ENCODE data around the gene TUBAL3. TPM values are rescaled to one million over a fixed set of nuclear protein-coding genes. Genes with fewer than 3 reads are reported as not detected.

TUBAL3 gene
- total and polyA plus RNA-seq, 2 of the 4 experiments (the other 2 are of a cell fraction): not detected

DNA sequence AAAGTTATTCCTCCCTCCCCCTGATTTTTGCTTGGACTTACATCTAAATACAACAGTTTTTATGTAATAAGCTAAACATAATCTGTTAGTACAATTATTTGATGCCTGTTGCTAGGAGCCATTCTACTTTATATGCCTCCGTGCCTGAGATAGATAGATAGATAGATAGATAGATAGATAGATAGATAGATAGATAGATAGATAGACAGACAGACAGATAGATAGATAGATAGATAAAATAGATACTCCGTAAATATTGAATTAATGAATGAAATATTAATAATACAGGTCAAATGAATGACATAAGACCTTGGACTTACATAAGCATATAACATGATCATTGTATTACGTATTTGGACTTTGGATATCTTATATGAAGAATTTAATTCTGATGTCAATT, 30.7 kb upstream of the TUBAL3 start:
- no peak overlapping the region for H3K23ac ChIP-seq (ENCODE audit: low read depth, low read length)
- DNase-seq: no peak
- POLR2A ChIA-PET (ENCODE audit: unreplicated experiment): no interaction called here
- H3K4me1 ChIP-seq (ENCODE audit: control insufficient read depth, insufficient read depth, low read length): peaks cover 7% of the 10 kb centered on the region
- H3K27me3 ChIP-seq (ENCODE audit: control insufficient read depth, insufficient read depth, low read length): no peaks in the 10 kb centered on the region
- no peak overlapping the region for H4K91ac ChIP-seq (ENCODE audit: insufficient read depth, low read depth, low read length)
- peaks cover 12 to 19% of the 10 kb centered on the region in 2 experiments; a peak in 2 of 4 replicates for H3K79me1 ChIP-seq (ENCODE audit: low read depth in 1 of 2, low read length in 2 of 2)
- no peak overlapping the region for H2BK15ac ChIP-seq (ENCODE audit: low read depth, low read length)
- intact Hi-C loops (cut with micrococcal nuclease) (no loop called here), in situ Hi-C loops (cut with MboI; ENCODE audit: low sequenced_read_pairs) (no loop called here), dilution Hi-C loops (cut with HindIII; ENCODE audit: low sequenced_read_pairs, unreplicated experiment) (no loop called here)
- no peaks in the 10 kb centered on the region for H4K20me1 ChIP-seq (ENCODE audit: insufficient read depth, low read length)
- H3K27ac ChIP-seq (ENCODE audit: insufficient read depth, low read length): no peak overlapping the region
- no TSS peak for BruUV-seq (replicated peaks)
- no peak for ATAC-seq (ENCODE audit: low read depth)
- H2BK5ac ChIP-seq (ENCODE audit: low read depth, low read length, poor library complexity, severe bottlenecking): no peak overlapping the region
- no peak overlapping the region for H3K56ac ChIP-seq (ENCODE audit: extremely low read depth, insufficient read depth, low read length)
- H2BK20ac ChIP-seq (ENCODE audit: low read depth, low read length): no peak overlapping the region
- no peak for TF ChIP-seq RFX5 (IDR thresholded peaks at IDR 0.05; ENCODE audit: low read depth, low read length)
- TF ChIP-seq CEBPB (IDR thresholded peaks at IDR 0.05; ENCODE audit: low read depth, low read length): no peak
- no peak for TF ChIP-seq MAFK (IDR thresholded peaks at IDR 0.05; ENCODE audit: low read depth, low read length)
- TF ChIP-seq MXI1 (IDR thresholded peaks at IDR 0.05; ENCODE audit: borderline replicate concordance, low read depth, low read length): no peak
- no peak overlapping the region for H3K14ac ChIP-seq (replicated peaks; ENCODE audit: low read depth, low read length)
- no peak overlapping the region for H4K5ac ChIP-seq (ENCODE audit: low read depth, low read length)
- no peaks in the 10 kb centered on the region for H3K36me3 ChIP-seq (ENCODE audit: control insufficient read depth, insufficient read depth, low read length)
- H3K9ac ChIP-seq (ENCODE audit: low read depth, low read length): no peak overlapping the region
- WGBS, 2 experiments (ENCODE audit: extremely low coverage in 2 of 2, insufficient read length in 1 of 2): no CpG with 5 or more reads among the region's 3 CpGs
- no peak overlapping the region for H3K18ac ChIP-seq (ENCODE audit: low read depth, low read length)
- no peaks in the 10 kb centered on the region; the same call in 1 of the 2 replicates for H3K9me1 ChIP-seq (ENCODE audit: insufficient read depth, low read length)
- H2AFZ ChIP-seq (replicated peaks; ENCODE audit: low read length, poor library complexity): no peak overlapping the region
- H3K4me3 ChIP-seq (ENCODE audit: insufficient read depth, low read depth, low read length): no peak overlapping the region
- no peak overlapping the region for H2BK120ac ChIP-seq (ENCODE audit: low read depth, low read length)
- H2AK9ac ChIP-seq (replicated peaks; ENCODE audit: low read depth, low read length, poor library complexity): no peak overlapping the region
- no peak overlapping the region for H3K4ac ChIP-seq (ENCODE audit: low read depth, low read length)
- H3K4me2 ChIP-seq (ENCODE audit: low read depth, low read length): no peak overlapping the region
- no peak overlapping the region for H4K8ac ChIP-seq (ENCODE audit: low read depth in 2 of 2, low read length in 2 of 2)
- no peaks in the 10 kb centered on the region; the same call in 1 of the 2 replicates for H3K9me3 ChIP-seq (ENCODE audit: control insufficient read depth, insufficient read depth, low read length)
- CTCF ChIA-PET: interaction anchor here (0.7 to 1.1 kb wide), 6 partner anchors 171 to 620 kb away, joined by 3 to 5 read pairs (median 3); no protein-coding TSS in a partner anchor
- no peak overlapping the region for H2AK5ac ChIP-seq (ENCODE audit: low read depth, low read length)
